HepG2 (cell line): Measurements from ENCODE around the gene CGB3. TPM values are rescaled to one million over a fixed set of nuclear protein-coding genes. Genes with fewer than 3 reads are reported as not detected.

Experiments used
- ATAC-seq: fragments of 200-7000 bp; cut with Tn5 transposase; 3 replicates; pipeline ENCODE4 v1.9.1; 2020; ENCODE audit warnings: mild to moderate bottlenecking, moderate library complexity
- BruUV-seq: library from RNA; stranded (reverse); fragments of 400-500 nt; replicated peaks from 2 replicates; lab custom pipeline; 2021; lab: Mats Ljungman, UMichigan
- CTCF ChIA-PET: fragments of 300-600 bp; formaldehyde crosslinking; extraction: SDS; loops from one replicate; lab custom pipeline; 2021; ENCODE audit warnings: low total read pairs, inconsistent platforms, low intra/inter-chr PET ratio; lab: Yijun Ruan, JAX
- POLR2A ChIA-PET: fragments of 350-600 bp; sonication (Branson Sonifier 250); formaldehyde crosslinking; loops from one replicate; lab custom pipeline; 2020; ENCODE audit warnings: antibody characterized with exemption, inconsistent platforms; lab: Yijun Ruan, JAX
- DNase-seq: peaks from one replicate; pipeline ENCODE4 v3.0.0-alpha.2; 2015; ENCODE audit warnings: low spot score
- FAIRE-seq: peaks from 3 replicates; lab custom pipeline; 2011; peaks lifted over from hg19 to GRCh38; lab: Jason Lieb, UNC
- H2AFZ ChIP-seq: one replicate; pipeline ENCODE4 v1.6.1; 2011; ENCODE audit warnings: low read length, inconsistent platforms
- H3K27ac ChIP-seq: fragments of 300-600 bp; 3 replicates; pipeline ENCODE4 v1.8.0; 2011; ENCODE audit warnings: mixed run types, mild to moderate bottlenecking, mixed read lengths, low read length, inconsistent platforms; ENCODE audit not compliant: insufficient read depth; ENCODE audit errors: extremely low read length
- H3K27me3 ChIP-seq, 2 experiments: fragments of 200-600 bp in 1 of 2; 2 replicates in 1 of 2; 3 replicates in 1 of 2; pipeline versions ENCODE4 v1.6.0 to v1.8.0; 2011; ENCODE audit warnings: low read length in 2 of 2, mild to moderate bottlenecking in 2 of 2, moderate library complexity in 2 of 2, inconsistent platforms in 1 of 2; ENCODE audit not compliant: insufficient read depth in 2 of 2, control insufficient read depth in 1 of 2
- H3K36me3 ChIP-seq, 2 experiments: fragments of 200-600 bp in 1 of 2; replicated peaks in 1 of 2; 2 replicates in 1 of 2; 3 replicates in 1 of 2; pipeline versions ENCODE4 v1.5.1 to v1.8.0; 2011; ENCODE audit warnings: low read length in 2 of 2, inconsistent platforms in 1 of 2; ENCODE audit not compliant: insufficient read depth in 2 of 2, control insufficient read depth in 1 of 2
- H3K4me1 ChIP-seq: 2 replicates; pipeline ENCODE4 v1.5.1; 2012; ENCODE audit warnings: low read length, inconsistent platforms; ENCODE audit not compliant: insufficient read depth
- H3K4me2 ChIP-seq: 2 replicates; pipeline ENCODE4 v1.6.0; 2011; ENCODE audit warnings: low read depth, low read length, inconsistent platforms
- H3K4me3 ChIP-seq, 3 experiments: fragments of 200-600 bp in 1 of 3; sonication (generic), shearing (Covaris generic) in 1 of 3; replicated peaks in 1 of 3; 2 replicates each; pipeline ENCODE4 v1.5.1; 2011 to 2016; ENCODE audit warnings: low read length in 3 of 3, inconsistent platforms in 2 of 3, low read depth in 2 of 3, mild to moderate bottlenecking in 2 of 3, control low read depth in 1 of 3, mixed read lengths in 1 of 3; ENCODE audit not compliant: insufficient read depth in 1 of 3
- H3K79me2 ChIP-seq: one replicate; pipeline ENCODE4 v1.6.1; 2011; ENCODE audit warnings: low read length, inconsistent platforms; ENCODE audit not compliant: insufficient read depth
- H3K9ac ChIP-seq: 2 replicates; pipeline ENCODE4 v1.6.0; 2011; ENCODE audit warnings: mild to moderate bottlenecking, low read depth, low read length, inconsistent platforms; ENCODE audit not compliant: insufficient read depth
- H3K9me3 ChIP-seq: 2 replicates; pipeline ENCODE4 v1.5.1; 2012; ENCODE audit warnings: mild to moderate bottlenecking, low read length
- H4K20me1 ChIP-seq: 2 replicates; pipeline ENCODE4 v1.6.0; 2011; ENCODE audit warnings: inconsistent platforms, mild to moderate bottlenecking, low read length, moderate library complexity; ENCODE audit not compliant: insufficient read depth
- ATF4 ChIP-seq, 2 experiments: fragments of 450-650 bp in 1 of 2; sonication (generic) in 1 of 2; formaldehyde crosslinking; IDR thresholded peaks; 2 replicates each; pipeline versions ENCODE4 v1.5.0 to v1.8.0; 2020 to 2022; ENCODE audit warnings: mild to moderate bottlenecking in 1 of 2, missing genetic modification reagents in 1 of 2
- ELF1 ChIP-seq: sonication (generic); formaldehyde crosslinking; IDR thresholded peaks from 2 replicates; pipeline ENCODE4 v1.4.0; 2020; ENCODE audit warnings: missing genetic modification reagents
- GMEB1 ChIP-seq: sonication (generic); formaldehyde crosslinking; IDR thresholded peaks from 2 replicates; pipeline ENCODE4 v1.5.1; 2020; ENCODE audit warnings: missing genetic modification reagents, mild to moderate bottlenecking, borderline replicate concordance
- HDAC6 ChIP-seq: fragments of 200-600 bp; sonication (generic); IDR thresholded peaks from 2 replicates; pipeline ENCODE4 v1.7.0; 2017; ENCODE audit warnings: mild to moderate bottlenecking, antibody characterized with exemption, low read length, low read depth
- KLF13 ChIP-seq: sonication (generic); formaldehyde crosslinking; IDR thresholded peaks from 2 replicates; pipeline ENCODE4 v1.4.0; 2020; ENCODE audit warnings: mild to moderate bottlenecking, missing genetic modification reagents
- RAD51 ChIP-seq: fragments of 450-650 bp; IDR thresholded peaks from 2 replicates; pipeline ENCODE4 v1.6.1; 2016; ENCODE audit warnings: borderline replicate concordance
- TCF12 ChIP-seq, 2 experiments: fragments of 450-650 bp in 1 of 2; sonication (generic) in 1 of 2; formaldehyde crosslinking in 1 of 2; IDR thresholded peaks; 2 replicates each; pipeline versions ENCODE4 v1.6.1 to v1.8.0; 2017 to 2022; ENCODE audit warnings: antibody characterized with exemption in 1 of 2, mild to moderate bottlenecking in 1 of 2, missing genetic modification reagents in 1 of 2, moderate library complexity in 1 of 2
- TFDP1 ChIP-seq: IDR thresholded peaks from 2 replicates; pipeline ENCODE4 v1.6.1; 2016; ENCODE audit warnings: missing compliant biosample characterization, missing genetic modification reagents, borderline replicate concordance
- ZEB1 ChIP-seq: IDR thresholded peaks from 2 replicates; pipeline ENCODE4 v1.6.1; 2012; ENCODE audit warnings: mild to moderate bottlenecking, low read depth, inconsistent platforms; ENCODE audit not compliant: insufficient replicate concordance
- ZFP37 ChIP-seq: sonication (generic); formaldehyde crosslinking; IDR thresholded peaks from 2 replicates; pipeline ENCODE4 v1.4.0; 2020; ENCODE audit warnings: missing genetic modification reagents, borderline replicate concordance
- ZNF17 ChIP-seq: sonication (generic); formaldehyde crosslinking; IDR thresholded peaks from 2 replicates; pipeline ENCODE4 v1.5.0; 2020; ENCODE audit warnings: mild to moderate bottlenecking, missing genetic modification reagents
- ZNF546 ChIP-seq: sonication (generic); formaldehyde crosslinking; conservative IDR thresholded peaks from 2 replicates; pipeline ENCODE4 v1.8.1; 2023; ENCODE audit warnings: mild to moderate bottlenecking, missing genetic modification reagents
- ZNF800 ChIP-seq: sonication (generic); formaldehyde crosslinking; IDR thresholded peaks from 2 replicates; pipeline ENCODE4 v1.4.0; 2020; ENCODE audit warnings: missing genetic modification reagents
- WGBS: methylation state at CpG from one replicate; pipeline ENCODE4 v1.1.6; 2017; ENCODE audit warnings: low lambda C conversion rate; 5-methylcytosine and 5-hydroxymethylcytosine counted together
- in situ Hi-C: cut with HindIII; loops from 2 replicates; pipeline ENCODE4 v1.10.0; 2017; ENCODE audit warnings: low pct_unique_long_range_greater_than_20kb; ENCODE audit not compliant: extremely low pct_ligation_motif_present
- intact Hi-C: fragments of 100-400 bp; cut with micrococcal nuclease; formaldehyde crosslinking; loops from one replicate; pipeline ENCODE4 v1.10.0; 2022; ENCODE audit not compliant: unreplicated experiment
- polyA plus RNA-seq, 8 experiments: library from polyadenylated mRNA; depleted of rRNA in 3 of 8; stranded (reverse) in 7 of 8; unstranded in 1 of 8; fragments of >200 nt; fragmentation: Illumina TruSeq in 4 of 8; extraction: Trizol in 4 of 8; gene quantifications; 2 replicates each; pipeline versions ENCODE4 v1.2.1 to v1.2.3, GENCODE V29; 2011 to 2016; ENCODE audit warnings: low read depth in 4 of 8, missing spikeins in 1 of 8, mixed read lengths in 1 of 8; ENCODE audit not compliant: insufficient read depth in 1 of 8
- total RNA-seq, 5 experiments: library from RNA; depleted of rRNA; stranded (reverse); fragments of >200 nt; fragmentation: Illumina TruSeq; extraction: Trizol; gene quantifications; 2 replicates each; pipeline ENCODE4 v1.2.3, GENCODE V29; 2016; ENCODE audit warnings: low read depth in 1 of 5
- TF ChIP-seq, protein P1 (sequence below): fragments of 450-650 bp; IDR thresholded peaks from 2 replicates; pipeline ENCODE4 v1.6.1; 2017; ENCODE audit warnings: mild to moderate bottlenecking

CGB3 gene
- total and polyA plus RNA-seq, 2 of the 13 experiments (the other 11 are each of a cell fraction or from before 2014, with no cell fraction given) = not detected

DNA sequence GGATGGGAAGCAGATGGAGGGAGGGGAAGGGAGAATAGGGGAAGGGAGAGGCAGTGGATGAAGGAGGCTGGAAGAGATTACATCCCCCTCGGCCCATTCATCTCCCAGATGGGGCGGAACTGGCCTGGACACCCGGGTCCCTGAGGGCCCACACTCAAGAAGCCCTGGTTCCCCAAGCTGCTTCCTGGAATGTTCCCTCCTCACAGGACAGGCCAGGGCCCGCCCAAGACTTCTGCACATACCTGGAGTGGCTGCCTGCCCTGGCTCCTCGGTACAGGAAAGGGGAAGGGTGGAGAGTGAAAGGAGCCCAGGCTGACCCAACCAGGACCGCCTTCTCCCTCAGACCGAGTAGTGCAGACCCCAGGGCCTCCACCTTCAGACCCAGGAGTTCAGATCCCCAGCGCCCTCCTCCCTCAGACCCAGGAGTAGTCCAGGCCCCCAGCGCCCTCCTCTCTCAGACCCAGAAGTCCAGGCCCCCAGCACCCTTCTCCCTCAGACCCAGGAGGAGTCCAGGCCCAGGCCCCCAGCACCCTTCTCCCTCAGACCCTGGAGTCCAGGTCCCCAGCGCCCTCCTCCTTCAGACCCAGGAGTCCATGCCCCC is 40.0 kb upstream of the CGB3 start (continued):
- TF ChIP-seq TFDP1 (no peak), ZNF800 (CRISPR knock-in tag) (no peak)

GRCh38 chr19:49061445-49061844 is 37.3 kb upstream of the CGB3 start:
- ChIA-PET CTCF (no interaction called here), POLR2A (no interaction called here)
- DNase-seq = no peak
- H3K36me3 ChIP-seq = no peaks in the 10 kb centered on the region
- H3K9me3 ChIP-seq = no peaks in the 10 kb centered on the region
- BruUV-seq = no TSS peak
- 11% methylated on average over 3 of the region's 25 CpGs for WGBS
- no peak overlapping the region for H3K4me2 ChIP-seq
- intact Hi-C loops (no loop called here), in situ Hi-C loops (no loop called here)
- FAIRE-seq = no peak
- H2AFZ ChIP-seq = no peak overlapping the region
- no peaks in the 10 kb centered on the region for H4K20me1 ChIP-seq
- H3K9ac ChIP-seq = no peak overlapping the region
- peaks cover 19% of the 10 kb centered on the region for H3K4me1 ChIP-seq
- ATAC-seq = no peak
- H3K27ac ChIP-seq = no peak overlapping the region
- H3K4me3 ChIP-seq = no peak overlapping the region
- no peaks in the 10 kb centered on the region for H3K79me2 ChIP-seq
- H3K27me3 ChIP-seq = peaks cover 8 to 67% of the 10 kb centered on the region in 2 experiments; a peak in 4 of 5 replicates
- no peak for TF ChIP-seq ATF4 (CRISPR knock-in tag; IDR thresholded peaks at IDR 0.05)
- TF ChIP-seq HDAC6 = no peak
- no peak for TF ChIP-seq RAD51
- no peak for TF ChIP-seq ELF1 (CRISPR knock-in tag)
- TF ChIP-seq, protein P1, sequence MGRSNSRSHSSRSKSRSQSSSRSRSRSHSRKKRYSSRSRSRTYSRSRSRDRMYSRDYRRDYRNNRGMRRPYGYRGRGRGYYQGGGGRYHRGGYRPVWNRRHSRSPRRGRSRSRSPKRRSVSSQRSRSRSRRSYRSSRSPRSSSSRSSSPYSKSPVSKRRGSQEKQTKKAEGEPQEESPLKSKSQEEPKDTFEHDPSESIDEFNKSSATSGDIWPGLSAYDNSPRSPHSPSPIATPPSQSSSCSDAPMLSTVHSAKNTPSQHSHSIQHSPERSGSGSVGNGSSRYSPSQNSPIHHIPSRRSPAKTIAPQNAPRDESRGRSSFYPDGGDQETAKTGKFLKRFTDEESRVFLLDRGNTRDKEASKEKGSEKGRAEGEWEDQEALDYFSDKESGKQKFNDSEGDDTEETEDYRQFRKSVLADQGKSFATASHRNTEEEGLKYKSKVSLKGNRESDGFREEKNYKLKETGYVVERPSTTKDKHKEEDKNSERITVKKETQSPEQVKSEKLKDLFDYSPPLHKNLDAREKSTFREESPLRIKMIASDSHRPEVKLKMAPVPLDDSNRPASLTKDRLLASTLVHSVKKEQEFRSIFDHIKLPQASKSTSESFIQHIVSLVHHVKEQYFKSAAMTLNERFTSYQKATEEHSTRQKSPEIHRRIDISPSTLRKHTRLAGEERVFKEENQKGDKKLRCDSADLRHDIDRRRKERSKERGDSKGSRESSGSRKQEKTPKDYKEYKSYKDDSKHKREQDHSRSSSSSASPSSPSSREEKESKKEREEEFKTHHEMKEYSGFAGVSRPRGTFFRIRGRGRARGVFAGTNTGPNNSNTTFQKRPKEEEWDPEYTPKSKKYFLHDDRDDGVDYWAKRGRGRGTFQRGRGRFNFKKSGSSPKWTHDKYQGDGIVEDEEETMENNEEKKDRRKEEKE = no peak
- no peak for TF ChIP-seq GMEB1 (CRISPR knock-in tag)
- no peak for TF ChIP-seq ZFP37 (CRISPR knock-in tag)
- no peak for TF ChIP-seq KLF13 (CRISPR knock-in tag)
- TF ChIP-seq ZNF17 = no peak
- TF ChIP-seq TCF12 (IDR thresholded peaks at IDR 0.05) = no peak
- TF ChIP-seq TCF12 (CRISPR knock-in tag; IDR thresholded peaks at IDR 0.05) = no peak
- no peak for TF ChIP-seq ZEB1
- TF ChIP-seq ZNF546 (CRISPR knock-in tag) = no peak
